ENCODE data around the gene GTF2F2. TPM values are rescaled to one million over a fixed set of nuclear protein-coding genes. Genes with fewer than 3 reads are reported as not detected.

GTF2F2 gene
- total and polyA plus RNA-seq, 2 donors (not counting 3 experiments of a cell fraction or from before 2014, with no cell fraction given) = 7.5 to 23.6 TPM

DNA sequence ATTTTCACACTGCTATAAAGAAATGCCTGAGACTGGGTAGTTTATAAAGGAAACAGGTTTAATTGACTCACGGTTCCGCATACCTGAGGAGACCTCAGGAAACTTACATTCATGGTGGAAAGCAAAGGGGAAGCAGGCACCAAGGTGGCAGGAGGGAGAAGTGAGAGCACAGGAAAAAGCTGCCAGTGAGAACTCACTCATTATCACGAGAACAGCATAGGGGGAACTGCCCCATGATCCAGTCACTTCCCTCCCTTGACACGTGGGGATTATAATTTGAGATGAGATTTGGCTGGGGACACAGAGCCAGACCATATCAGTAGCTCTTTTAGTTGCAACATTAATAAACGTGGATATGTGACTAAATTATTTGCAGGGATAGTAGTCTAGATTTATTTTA is 84.8 kb downstream of the GTF2F2 start:
- Histone ChIP-seq H3K4me1 (ENCODE audit: control insufficient read depth, extremely low read depth, insufficient read depth, low read length) (peaks cover 30% of the 10 kb centered on the region), H3K36me3 (ENCODE audit: control insufficient read depth in 2 of 2, extremely low read depth in 1 of 2, insufficient read depth in 2 of 2, low read length in 2 of 2) (no peaks in the 10 kb centered on the region), H3K4me2 (ENCODE audit: insufficient read depth, low read length) (no peak overlapping the region), H3K9me3 (replicated peaks; ENCODE audit: control insufficient read depth, insufficient read depth, low read length) (no peaks in the 10 kb centered on the region), H3K79me2 (ENCODE audit: control insufficient read depth, insufficient read depth, low read length) (no peaks in the 10 kb centered on the region), H3K27ac (ENCODE audit: insufficient read depth, low read depth, low read length) (no peak overlapping the region), H3K9ac (replicated peaks; ENCODE audit: extremely low read depth, insufficient read depth, low read length) (no peak overlapping the region), H3K9me1 (replicated peaks; ENCODE audit: control insufficient read depth, extremely low read depth, insufficient read depth, low read length) (no peaks in the 10 kb centered on the region), H3K27me3 (ENCODE audit: control insufficient read depth in 2 of 2, insufficient read depth in 2 of 2, low read length in 2 of 2) (no peaks in the 10 kb centered on the region), H2AFZ (ENCODE audit: low read depth, low read length) (no peak overlapping the region), H3K4me3 (replicated peaks in 1 of 3; ENCODE audit: insufficient read depth in 1 of 3, low read depth in 1 of 3, low read length in 3 of 3) (no peak overlapping the region), H4K20me1 (replicated peaks; ENCODE audit: control insufficient read depth, extremely low read depth, insufficient read depth, low read length) (no peaks in the 10 kb centered on the region)
- ChIA-PET CTCF (interaction anchor here (0.9 to 1.4 kb wide), 4 partner anchors 12 to 158 kb away, joined by 3 to 4 read pairs (median 3); no protein-coding TSS in a partner anchor), POLR2A (no interaction called here)
- intact Hi-C loops (cut with micrococcal nuclease) (loop anchor here (5.0 kb wide), 1 partner anchor 83 kb away; the partner anchor contains the start of gene GTF2F2), dilution Hi-C loops (cut with MboI; ENCODE audit: extremely low pct_ligation_motif_present, low sequenced_read_pairs) (no loop called here)
- no peak for TF ChIP-seq JUN (IDR thresholded peaks at IDR 0.05; ENCODE audit: borderline replicate concordance, insufficient read depth, insufficient read length, low read depth)
- no peak for TF ChIP-seq EZH2 (IDR thresholded peaks at IDR 0.05; ENCODE audit: borderline replicate concordance, low read depth, low read length, severe bottlenecking)
- TF ChIP-seq, protein P1, sequence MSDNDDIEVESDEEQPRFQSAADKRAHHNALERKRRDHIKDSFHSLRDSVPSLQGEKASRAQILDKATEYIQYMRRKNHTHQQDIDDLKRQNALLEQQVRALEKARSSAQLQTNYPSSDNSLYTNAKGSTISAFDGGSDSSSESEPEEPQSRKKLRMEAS (IDR thresholded peaks at IDR 0.05; ENCODE audit: insufficient read depth, insufficient read length) = no peak
- no peak for TF ChIP-seq POLR2AphosphoS5 (IDR thresholded peaks at IDR 0.05; ENCODE audit: insufficient read depth, low read depth, low read length)
- TF ChIP-seq FOS (IDR thresholded peaks at IDR 0.05; ENCODE audit: borderline replicate concordance, insufficient read depth, low read length) = no peak
- no peak for TF ChIP-seq GATA2 (IDR thresholded peaks at IDR 0.05; ENCODE audit: insufficient read depth, insufficient read length, low read depth, low read length)
- TF ChIP-seq, protein P2, sequence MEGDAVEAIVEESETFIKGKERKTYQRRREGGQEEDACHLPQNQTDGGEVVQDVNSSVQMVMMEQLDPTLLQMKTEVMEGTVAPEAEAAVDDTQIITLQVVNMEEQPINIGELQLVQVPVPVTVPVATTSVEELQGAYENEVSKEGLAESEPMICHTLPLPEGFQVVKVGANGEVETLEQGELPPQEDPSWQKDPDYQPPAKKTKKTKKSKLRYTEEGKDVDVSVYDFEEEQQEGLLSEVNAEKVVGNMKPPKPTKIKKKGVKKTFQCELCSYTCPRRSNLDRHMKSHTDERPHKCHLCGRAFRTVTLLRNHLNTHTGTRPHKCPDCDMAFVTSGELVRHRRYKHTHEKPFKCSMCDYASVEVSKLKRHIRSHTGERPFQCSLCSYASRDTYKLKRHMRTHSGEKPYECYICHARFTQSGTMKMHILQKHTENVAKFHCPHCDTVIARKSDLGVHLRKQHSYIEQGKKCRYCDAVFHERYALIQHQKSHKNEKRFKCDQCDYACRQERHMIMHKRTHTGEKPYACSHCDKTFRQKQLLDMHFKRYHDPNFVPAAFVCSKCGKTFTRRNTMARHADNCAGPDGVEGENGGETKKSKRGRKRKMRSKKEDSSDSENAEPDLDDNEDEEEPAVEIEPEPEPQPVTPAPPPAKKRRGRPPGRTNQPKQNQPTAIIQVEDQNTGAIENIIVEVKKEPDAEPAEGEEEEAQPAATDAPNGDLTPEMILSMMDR (IDR thresholded peaks at IDR 0.05; ENCODE audit: extremely low read depth in 1 of 2, insufficient read depth in 1 of 2, low read depth in 1 of 2, low read length in 2 of 2) = no peak
- TF ChIP-seq POLR2A (IDR thresholded peaks at IDR 0.05; ENCODE audit: low read depth, low read length) = no peak
- TF ChIP-seq MYC (IDR thresholded peaks at IDR 0.05; ENCODE audit: low read depth, low read length) = no peak
- peak; percentile 9 for DNase-seq (ENCODE audit: low read depth, low spot score)
- no TSS peak for BruUV-seq (replicated peaks)
- no peak for FAIRE-seq
